Erythroblast (primary cell): Measurements from ENCODE around the gene GAS2L1.
"Not testable (repeated sequence)": the region's sequence is repeated elsewhere in the genome, so short reads cannot be mapped to it uniquely, and the experiment has no call there.

ENCODE experiments used
- DNase-seq, 2 experiments: peaks; one replicate each; lab custom pipeline; 2025; lab: John Stamatoyannopoulos, UW
- GATA1 ChIP-seq: IDR thresholded peaks from 2 replicates; pipeline ENCODE4 v1.6.1; 2011; ENCODE audit warnings: low read depth, mild to moderate bottlenecking, control low read depth, low read length, moderate library complexity
- POLR2A ChIP-seq: IDR thresholded peaks from 2 replicates; pipeline ENCODE4 v1.6.1; 2011; ENCODE audit warnings: mild to moderate bottlenecking, low read length

GAS2L1 gene

GRCh38 chr22:29341056-29341848 lies 34.8 kb downstream of the GAS2L1 start:
- peak in 1 of 2 experiments; percentile 12 for DNase-seq

GRCh38 chr22:29341849-29342127 lies 35.3 kb downstream of the GAS2L1 start:
- no peak for DNase-seq
- TF ChIP-seq GATA1 (no peak), POLR2A (no peak)

More at GRCh38 chr22:29341056-29341848, 34.8 kb downstream of the GAS2L1 start:
- TF ChIP-seq GATA1 (no peak), POLR2A (no peak)

GRCh38 chr22:29342177-29342576 lies 35.7 kb downstream of the GAS2L1 start:
- DNase-seq: no peak
- TF ChIP-seq POLR2A (no peak), GATA1 (no peak)

- TF ChIP-seq GATA1: no peak
- TF ChIP-seq POLR2A: no peak
- peak; percentile 49 to 58 for DNase-seq
Observed at GRCh38 chr22:29342577-29343312, 36.3 kb downstream of the GAS2L1 start.

GRCh38 chr22:29343313-29343805 lies 36.9 kb downstream of the GAS2L1 start:
- TF ChIP-seq POLR2A (no peak), GATA1 (no peak)
- DNase-seq: no peak

GRCh38 chr22:29344137-29344536 lies 37.7 kb downstream of the GAS2L1 start:
- DNase-seq: no peak
- TF ChIP-seq POLR2A (no peak), GATA1 (no peak)

- DNase-seq: not testable (repeated sequence)
Observed at GRCh38 chr22:29344889-29345288, 38.4 kb downstream of the GAS2L1 start.

- TF ChIP-seq POLR2A: no peak
- TF ChIP-seq GATA1: no peak
- DNase-seq: no peak
Observed at GRCh38 chr22:29345932-29346331, 39.5 kb downstream of the GAS2L1 start.

GRCh38 chr22:29346659-29347058 lies 40.2 kb downstream of the GAS2L1 start:
- TF ChIP-seq POLR2A: no peak
- no peak for TF ChIP-seq GATA1
- no peak for DNase-seq

- DNase-seq: no peak
- TF ChIP-seq GATA1 (no peak), POLR2A (no peak)
Observed at GRCh38 chr22:29348041-29348440, 41.6 kb downstream of the GAS2L1 start.

GRCh38 chr22:29348956-29349355 lies 42.5 kb downstream of the GAS2L1 start:
- DNase-seq: no peak
- TF ChIP-seq POLR2A (no peak), GATA1 (no peak)

GRCh38 chr22:29351042-29351441 lies 44.6 kb downstream of the GAS2L1 start:
- DNase-seq: no peak
- TF ChIP-seq GATA1 (no peak), POLR2A (no peak)

GRCh38 chr22:29351891-29352290 lies 45.4 kb downstream of the GAS2L1 start:
- TF ChIP-seq GATA1 (no peak), POLR2A (no peak)
- no peak for DNase-seq

- TF ChIP-seq POLR2A (no peak), GATA1 (no peak)
- no peak for DNase-seq
Observed at GRCh38 chr22:29352778-29353177, 46.3 kb downstream of the GAS2L1 start.
